HG03159 (cell line): Measurements from ENCODE around the gene CNOT1.

Source experiments
- ATAC-seq: cut with Tn5 transposase; IDR thresholded peaks from one replicate; pipeline ENCODE4 v1.9.1; 2021; ENCODE audit warnings: mild to moderate bottlenecking, moderate library complexity; ENCODE audit not compliant: unreplicated experiment

The CNOT1 gene

GRCh38 chr16:58518980-58519368, 110.7 kb downstream of the CNOT1 start:
- no peak for ATAC-seq

- peak; percentile 31 for ATAC-seq
Measured at GRCh38 chr16:58518083-58518979, 111.3 kb downstream of the CNOT1 start.

DNA sequence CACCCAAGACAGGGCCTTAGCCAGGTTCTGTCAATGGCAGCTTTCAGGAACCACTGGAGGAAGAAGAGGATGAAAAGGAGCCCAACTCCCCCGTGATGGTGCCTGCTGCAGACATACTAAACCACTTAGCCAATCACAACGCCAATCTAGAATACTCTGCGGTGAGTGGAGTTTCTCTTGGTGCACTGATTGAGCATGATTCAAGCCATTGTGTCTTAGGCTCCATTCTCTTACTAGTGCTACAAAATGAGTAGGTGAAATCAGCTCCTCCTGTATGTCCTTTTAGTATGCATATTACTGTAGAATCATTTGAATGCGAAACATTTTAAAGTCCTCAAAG, 112.9 kb downstream of the CNOT1 start:
- no peak for ATAC-seq

GRCh38 chr16:58515871-58516767, 113.5 kb downstream of the CNOT1 start:
- ATAC-seq, result peak; percentile 43

DNA sequence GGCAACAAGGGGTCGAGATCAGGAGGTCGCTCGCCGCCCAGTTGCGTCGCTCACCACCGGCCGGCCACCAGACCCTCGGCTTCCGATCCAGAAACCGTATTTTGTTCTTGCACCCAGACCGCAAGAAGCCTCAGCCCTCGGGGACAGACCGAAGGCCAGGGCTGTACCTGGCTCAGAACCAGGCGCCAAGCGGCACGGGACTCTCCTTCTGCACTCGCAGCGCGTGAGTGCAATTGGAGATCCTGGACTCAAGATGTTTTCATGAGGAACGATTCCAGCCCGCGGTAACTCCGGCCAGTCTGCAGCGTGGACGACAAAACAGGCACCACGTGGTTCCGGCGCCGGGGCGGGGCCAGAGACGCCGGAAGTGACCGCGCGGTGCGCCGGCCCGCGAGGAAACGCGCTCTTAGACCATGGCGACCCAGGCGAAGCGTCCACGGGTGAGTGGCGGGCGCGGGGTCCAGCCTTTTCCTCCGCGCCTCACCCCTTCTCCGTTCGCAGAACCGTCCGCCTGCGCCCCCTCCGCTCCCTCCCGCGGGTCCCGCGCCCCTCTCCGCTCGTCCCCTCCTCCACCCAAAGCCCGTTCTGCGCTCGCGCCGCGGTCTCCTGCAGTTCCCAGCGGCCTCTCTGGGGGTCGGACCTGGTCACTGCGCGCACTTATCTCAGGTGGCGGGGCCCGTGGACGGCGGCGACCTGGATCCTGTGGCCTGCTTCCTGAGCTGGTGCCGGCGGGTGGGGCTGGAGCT, 114.3 kb downstream of the CNOT1 start, which contains the start of gene SETD6:
TSS of gene SETD6 (plus strand) at position 393 of the 746 bp plus-strand sequence. CDS start at position 414, 21 bp downstream.
- peak; percentile 61 for ATAC-seq

- no peak for ATAC-seq
Measured at GRCh38 chr16:58513874-58514273, 115.8 kb downstream of the CNOT1 start.

GRCh38 chr16:58511933-58512815, 117.5 kb downstream of the CNOT1 start:
- peak; percentile 39 for ATAC-seq

DNA sequence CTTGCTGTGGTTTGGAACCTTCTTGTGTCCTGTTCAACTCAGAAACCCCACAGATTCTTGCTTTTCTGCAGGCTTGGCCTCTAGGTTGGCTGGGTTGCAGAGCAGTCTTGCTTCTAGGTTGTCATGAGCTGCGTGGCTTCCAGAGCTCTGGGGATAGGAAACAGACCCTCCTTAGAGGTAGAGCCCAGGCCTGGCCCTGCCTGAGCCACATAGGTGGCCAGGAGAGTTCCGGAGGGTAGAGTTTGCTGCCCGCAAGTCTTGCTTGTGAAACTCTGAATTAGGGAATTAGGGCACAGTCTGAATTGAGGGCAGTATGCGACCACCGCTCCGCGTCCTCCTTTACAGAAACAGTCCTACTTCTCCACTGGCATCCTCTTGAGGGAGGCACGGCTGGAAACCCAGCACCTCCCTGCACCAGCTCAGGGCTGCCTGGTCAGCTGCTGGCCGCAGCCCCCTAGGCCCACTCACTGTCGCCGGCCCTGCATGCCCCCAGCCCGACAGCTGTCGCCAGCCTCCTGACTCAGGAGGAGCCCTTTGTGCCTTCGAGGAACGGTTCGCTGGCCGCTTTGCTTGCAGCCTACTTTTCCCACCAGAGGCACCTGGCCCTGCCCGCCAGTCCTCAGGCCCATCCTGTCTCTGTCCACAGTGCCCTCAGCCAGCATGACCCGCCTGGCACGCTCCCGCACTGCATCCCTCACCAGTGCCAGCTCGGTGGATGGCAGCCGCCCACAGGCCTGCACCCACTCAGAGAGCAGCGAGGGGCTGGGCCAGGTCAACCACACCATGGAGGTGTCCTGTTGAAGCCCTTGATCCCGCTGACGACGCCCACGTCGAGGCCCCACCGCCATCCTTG, 118.6 kb downstream of the CNOT1 start:
- ATAC-seq, result no peak

DNA sequence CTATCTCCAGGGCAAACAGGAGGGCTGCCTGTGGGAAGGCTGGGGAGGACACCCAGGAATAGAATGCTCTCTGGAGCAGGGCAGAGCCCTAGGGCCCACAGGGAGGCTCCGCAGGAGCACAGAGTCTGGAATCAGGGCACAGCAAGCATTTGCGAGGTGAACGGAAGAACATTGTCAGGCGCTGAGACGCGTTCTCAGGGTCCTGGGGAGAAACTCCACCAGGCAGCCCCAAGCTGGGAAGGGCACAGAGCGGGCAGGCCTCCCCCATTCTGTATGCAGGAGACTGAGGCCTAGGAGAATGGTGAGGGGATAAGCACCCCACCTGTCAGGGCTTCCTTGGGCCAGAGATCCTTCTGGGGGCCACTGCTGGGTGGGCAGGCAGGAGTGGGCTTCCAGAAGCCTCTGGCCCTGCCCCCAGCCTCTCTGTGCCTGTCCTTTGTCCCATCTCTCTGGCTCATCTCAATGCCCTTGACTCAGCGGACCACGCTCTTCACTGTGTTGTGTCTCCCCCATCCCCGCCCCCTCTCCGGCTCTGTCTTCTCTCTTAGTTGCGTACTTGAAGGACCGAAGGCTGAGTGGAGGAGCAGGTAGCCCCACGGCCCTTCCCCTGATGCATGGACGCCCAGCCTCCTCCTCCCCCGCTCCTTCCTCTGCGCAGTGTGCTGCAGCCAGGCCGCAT, 119.4 kb downstream of the CNOT1 start:
- no peak for ATAC-seq

- ATAC-seq, result no peak
Measured at GRCh38 chr16:58509256-58510096, 120.2 kb downstream of the CNOT1 start.

GRCh38 chr16:58508671-58509251, 120.9 kb downstream of the CNOT1 start:
- ATAC-seq, result no peak

DNA sequence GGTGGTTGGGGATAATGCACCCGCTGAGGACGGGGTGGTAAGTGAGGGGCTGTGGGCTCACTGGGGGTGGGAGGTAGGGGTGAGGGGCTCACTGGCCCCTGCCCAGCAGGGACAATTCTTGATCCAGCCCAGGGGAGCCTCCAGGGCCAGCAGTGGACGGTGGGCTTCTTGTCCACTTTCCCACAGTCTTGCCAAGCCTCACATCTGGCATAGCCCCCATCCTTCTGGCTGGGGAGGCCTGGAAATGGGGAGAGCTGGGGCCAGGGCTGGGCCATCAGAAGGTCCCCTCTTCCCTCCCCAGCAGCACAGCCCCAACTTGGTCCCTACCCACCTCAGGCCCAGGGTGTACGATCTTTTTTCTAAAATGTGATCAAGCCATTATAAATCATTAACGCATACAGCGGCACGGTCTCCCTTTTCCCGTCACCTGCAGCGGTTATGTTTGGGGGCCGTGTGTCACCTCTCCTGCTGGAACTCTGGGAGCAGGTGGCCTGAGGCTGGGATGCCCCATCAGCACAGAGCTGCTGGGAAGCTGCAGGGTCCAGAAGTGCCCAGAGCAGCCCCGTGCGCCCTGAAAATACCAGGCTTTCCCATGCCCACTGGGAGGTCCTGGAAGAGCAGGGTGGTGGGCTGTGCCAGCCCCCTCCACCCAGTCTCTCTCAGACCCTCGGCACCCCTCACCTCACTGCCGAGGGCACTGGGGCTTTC, 121.5 kb downstream of the CNOT1 start:
- ATAC-seq, result no peak

DNA sequence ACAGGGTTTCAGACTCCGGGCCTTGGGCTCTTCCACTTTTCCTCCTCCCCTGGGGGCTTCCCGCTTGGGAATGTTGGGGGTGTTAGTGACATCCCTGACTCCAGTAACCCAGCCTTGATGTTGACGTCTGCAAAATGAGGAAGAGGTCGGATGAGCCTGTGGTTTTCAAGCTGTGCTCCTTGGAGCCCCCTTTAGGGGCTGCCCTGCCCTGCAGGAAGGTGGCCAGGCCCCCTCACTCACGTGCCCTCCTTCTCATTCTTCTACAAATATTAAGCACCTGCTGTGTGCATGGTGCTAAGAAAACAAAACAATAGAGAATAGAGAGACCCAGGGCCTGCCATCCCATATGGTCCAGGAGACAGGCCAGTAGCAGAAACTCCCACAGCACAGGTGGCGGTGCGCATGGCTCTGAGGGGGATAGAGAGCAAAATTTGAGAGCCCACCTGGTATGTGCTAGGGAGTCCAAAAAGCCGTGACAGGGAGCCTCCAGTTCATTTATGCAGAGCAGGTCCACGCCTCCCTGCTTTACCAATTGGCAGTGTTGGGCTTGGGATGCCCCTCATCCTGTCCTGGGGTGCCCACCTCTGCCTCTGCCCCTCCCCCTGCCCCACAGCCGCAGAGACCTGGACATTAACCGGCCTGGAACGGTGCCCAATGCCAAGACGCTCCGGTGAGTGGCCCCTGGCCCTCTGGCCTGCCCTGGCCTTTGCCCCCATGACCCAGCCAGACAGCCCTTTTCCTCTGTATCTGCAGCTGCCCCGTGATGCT, 122.2 kb downstream of the CNOT1 start:
- ATAC-seq, result no peak

DNA sequence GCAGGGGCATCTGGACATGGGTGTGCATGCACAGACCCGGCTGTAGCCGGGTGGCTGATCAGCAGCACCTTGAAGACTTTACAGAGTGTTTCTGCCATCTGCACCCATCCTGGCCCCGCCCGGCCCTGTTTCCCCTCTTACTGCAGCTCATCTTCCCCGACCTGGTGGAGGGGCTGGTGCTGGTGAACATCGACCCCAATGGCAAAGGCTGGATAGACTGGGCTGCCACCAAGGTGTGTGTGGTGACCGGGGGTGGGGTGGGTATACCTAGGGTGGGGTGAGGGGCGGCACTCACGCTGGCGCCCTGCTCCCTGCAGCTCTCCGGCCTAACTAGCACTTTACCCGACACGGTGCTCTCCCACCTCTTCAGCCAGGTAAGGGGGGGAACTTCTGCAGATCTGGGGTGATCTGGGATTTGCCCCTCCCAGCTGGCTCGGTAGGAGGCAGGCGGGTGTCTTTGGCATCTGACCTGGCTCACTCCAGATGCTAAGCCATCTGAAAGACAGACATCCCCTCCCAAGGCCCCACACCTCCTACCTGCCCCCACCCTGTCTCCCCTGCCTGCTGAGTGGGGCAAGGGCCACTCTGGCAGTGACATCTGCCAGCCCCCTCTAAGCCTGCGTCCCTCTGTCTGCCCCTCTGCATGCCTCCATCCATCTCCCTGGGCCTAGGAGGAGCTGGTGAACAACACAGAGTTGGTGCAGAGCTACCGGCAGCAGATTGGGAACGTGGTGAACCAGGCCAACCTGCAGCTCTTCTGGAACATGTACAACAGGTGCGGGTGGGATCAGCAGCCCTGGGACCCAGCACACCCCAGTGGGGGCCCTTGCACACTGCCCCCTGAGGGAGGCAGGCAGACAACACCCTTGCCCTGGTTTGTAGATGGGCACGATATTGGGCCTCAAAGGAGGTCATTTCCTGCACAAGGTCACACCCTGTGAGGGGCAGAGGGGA, 123.1 kb downstream of the CNOT1 start:
- ATAC-seq, result no peak
